ENCODE data around the gene FBXO41.

- no peak for TF ChIP-seq CTCF (conservative IDR thresholded peaks at IDR 0.05)
- TF ChIP-seq ZFX (IDR thresholded peaks at IDR 0.05) = no peak
Measured at GRCh38 chr2:73291461-73292315, 7.4 kb upstream of the FBXO41 start.
